Stimulated activated naive CD4-positive, alpha-beta T cell treated with Interleukin-2 at 50 U/mL for 16 hours (primary cell): ENCODE measurements around the gene TIE1.

Source experiments
- DNase-seq: peaks from one replicate; lab custom pipeline; 2025; lab: John Stamatoyannopoulos, UW

Gene TIE1

GRCh38 chr1:43274125-43274803, 26.5 kb upstream of the TIE1 start:
- peak; percentile 8 for DNase-seq

GRCh38 chr1:43274804-43275180, 26.0 kb upstream of the TIE1 start:
- no peak for DNase-seq

GRCh38 chr1:43275826-43276620, 24.8 kb upstream of the TIE1 start:
- DNase-seq = no peak

- no peak for DNase-seq
These were observed 24.1 kb upstream of the TIE1 start for GRCh38 chr1:43276673-43277072.

GRCh38 chr1:43277116-43277876, 23.5 kb upstream of the TIE1 start:
- no peak for DNase-seq

- DNase-seq = no peak
These were observed 21.6 kb upstream of the TIE1 start for GRCh38 chr1:43279161-43279560.

- DNase-seq = no peak
These were observed 21.1 kb upstream of the TIE1 start for GRCh38 chr1:43279666-43280065.

GRCh38 chr1:43280692-43281091, 20.1 kb upstream of the TIE1 start:
- no peak for DNase-seq

GRCh38 chr1:43282220-43283195, 18.3 kb upstream of the TIE1 start:
- no peak for DNase-seq

GRCh38 chr1:43284065-43284464, 16.7 kb upstream of the TIE1 start:
- DNase-seq = no peak

- no peak for DNase-seq
These were observed 16.2 kb upstream of the TIE1 start for GRCh38 chr1:43284546-43285110.

- no peak for DNase-seq
These were observed 15.4 kb upstream of the TIE1 start, which contains the start of gene C1orf210 for GRCh38 chr1:43285269-43285990. C1orf210 (minus strand) TSS chr1:43285581; CDS start chr1:43283270, 2,311 bp downstream.

- no peak for DNase-seq
These were observed 14.7 kb upstream of the TIE1 start for GRCh38 chr1:43286115-43286514.

GRCh38 chr1:43286533-43286932, 14.2 kb upstream of the TIE1 start:
- DNase-seq = no peak

GRCh38 chr1:43288058-43288784, 12.6 kb upstream of the TIE1 start:
- no peak for DNase-seq

- DNase-seq = no peak
These were observed 11.7 kb upstream of the TIE1 start for GRCh38 chr1:43288785-43289706.

GRCh38 chr1:43292216-43292615, 8.6 kb upstream of the TIE1 start:
- no peak for DNase-seq

- DNase-seq = no peak
These were observed 8.1 kb upstream of the TIE1 start for GRCh38 chr1:43292679-43293078.

GRCh38 chr1:43293176-43293575, 7.6 kb upstream of the TIE1 start:
- DNase-seq = no peak
